SKM-1 (cell line): ENCODE measurements around the gene IL17RC.

Source experiments
- DNase-seq: peaks from one replicate; lab custom pipeline; 2025; ENCODE audit not compliant: unreplicated experiment; lab: John Stamatoyannopoulos, UW

The IL17RC gene

GRCh38 chr3:9976721-9977709, 60.1 kb downstream of the IL17RC start:
- peak; percentile 40 for DNase-seq

DNA sequence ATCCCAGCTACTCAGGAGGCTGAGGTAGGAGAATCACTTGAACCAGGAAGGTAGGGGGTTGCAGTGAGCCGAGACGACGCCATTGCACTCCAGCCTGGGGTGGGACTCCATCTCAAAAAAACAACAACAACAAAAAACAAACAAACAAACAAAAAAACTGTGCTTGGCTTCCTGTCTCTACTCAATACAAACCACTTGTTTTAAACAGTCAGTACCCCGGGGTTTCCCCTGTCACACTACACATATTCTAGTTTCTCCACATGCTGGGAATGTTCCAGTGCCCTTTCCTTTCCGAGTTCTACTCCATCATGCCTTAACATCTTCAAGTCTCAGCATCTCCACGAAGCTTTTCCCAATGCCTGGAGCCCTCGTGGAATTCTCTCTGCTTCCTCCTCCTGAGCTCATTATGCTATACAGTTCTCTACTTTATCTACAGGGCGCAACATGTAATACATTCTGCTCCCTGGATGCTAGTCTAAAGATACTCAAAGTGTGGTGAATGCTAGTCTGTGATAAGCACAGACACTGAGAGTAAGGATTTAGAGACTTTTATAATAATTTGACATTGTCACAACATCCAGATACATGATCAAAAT, 61.9 kb downstream of the IL17RC start:
- no peak for DNase-seq

DNA sequence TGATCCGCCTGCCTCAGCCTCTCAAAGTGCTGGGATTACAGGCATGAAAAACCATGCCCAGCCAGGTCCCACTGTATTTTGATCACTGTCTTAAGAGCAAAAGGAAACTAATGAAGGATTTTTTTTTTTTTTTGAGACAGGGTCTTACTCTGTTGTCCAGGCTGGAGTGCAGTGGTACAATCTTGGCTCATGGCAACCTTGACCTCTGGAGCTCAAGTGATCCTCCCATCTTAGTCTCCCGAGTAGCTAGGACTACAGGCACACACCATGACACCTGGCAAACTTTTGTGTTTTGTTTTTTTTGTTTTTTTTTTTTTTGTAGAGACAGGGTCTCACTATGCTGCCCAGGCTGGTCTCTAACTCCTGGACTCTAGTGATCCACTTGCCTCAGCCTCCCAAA, 63.4 kb downstream of the IL17RC start:
- DNase-seq = no peak
